Measurements from ENCODE around the gene MYCN. TPM values are rescaled to one million over a fixed set of nuclear protein-coding genes. Genes with fewer than 3 reads are reported as not detected.

MYCN gene
- total and polyA plus RNA-seq, 2 of the 8 experiments (the other 6 are each of a cell fraction or from before 2014, with no cell fraction given), result 87.8 to 137 TPM

DNA sequence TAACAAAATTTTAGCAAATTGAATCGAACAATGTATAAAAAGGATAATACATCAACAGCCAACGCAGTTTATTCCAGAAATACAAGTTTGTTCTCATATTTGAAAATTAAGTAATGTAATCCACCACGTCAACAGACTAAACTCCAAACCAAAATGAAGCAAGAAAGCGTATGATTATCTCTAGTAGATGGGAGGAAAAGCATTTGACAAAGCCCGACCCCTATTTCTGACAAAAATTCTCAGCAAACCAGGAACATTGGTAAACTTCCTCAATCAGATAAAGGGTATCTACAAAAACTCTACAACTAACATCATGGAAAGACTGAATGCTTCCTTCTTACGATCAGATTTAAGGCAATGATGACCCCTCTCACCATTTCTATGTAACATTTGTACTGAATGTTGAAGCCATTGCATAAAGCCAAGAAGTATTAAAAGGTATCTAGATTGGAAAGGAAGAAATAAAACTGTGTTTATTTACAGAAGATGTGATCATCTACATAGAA lies 34.3 kb upstream of the MYCN start:
- Histone ChIP-seq H2BK5ac (ENCODE audit: low read depth, low read length) (no peak overlapping the region), H2BK12ac (ENCODE audit: low read depth, low read length) (no peak overlapping the region), H3K56ac (replicated peaks; ENCODE audit: insufficient read length, low read depth, low read length) (no peak overlapping the region), H3K23ac (ENCODE audit: insufficient read length) (no peak overlapping the region), H2AK5ac (ENCODE audit: low read depth, low read length) (no peak overlapping the region), H4K20me1 (replicated peaks in 1 of 2; ENCODE audit: control insufficient read depth in 1 of 2, insufficient read depth in 2 of 2, low read length in 2 of 2) (no peaks in the 10 kb centered on the region), H3K14ac (ENCODE audit: insufficient read length) (no peak overlapping the region), H3K4me3 (ENCODE audit: extremely low read depth in 1 of 4, insufficient read depth in 2 of 4, low read depth in 3 of 4, low read length in 4 of 4) (no peak overlapping the region), H4K91ac (replicated peaks; ENCODE audit: insufficient read length, low read length) (no peak overlapping the region), H3K4ac (replicated peaks; ENCODE audit: insufficient read length, low read depth, low read length) (no peak overlapping the region), H2AFZ (ENCODE audit: low read length) (no peak overlapping the region), H4K8ac (ENCODE audit: extremely low read depth, insufficient read depth, low read length) (no peak overlapping the region), H3K27me3 (replicated peaks in 1 of 4; ENCODE audit: control insufficient read depth in 3 of 4, extremely low read depth in 1 of 4, insufficient read depth in 3 of 4, low read length in 3 of 4) (no peaks in the 10 kb centered on the region), H3K4me2 (ENCODE audit: insufficient read depth in 1 of 2, low read depth in 2 of 2, low read length in 2 of 2) (no peak overlapping the region), H3K27ac (ENCODE audit: low read depth, low read length) (no peak overlapping the region), H3K9ac (replicated peaks in 1 of 4; ENCODE audit: extremely low read depth in 1 of 4, low read depth in 3 of 4, low read length in 3 of 4) (no peak overlapping the region), H2BK15ac (ENCODE audit: low read length) (no peak overlapping the region), H3K79me1 (ENCODE audit: low read depth, low read length) (no peaks in the 10 kb centered on the region), H3K79me2 (ENCODE audit: control insufficient read depth in 1 of 2, insufficient read depth in 2 of 2, low read length in 2 of 2) (no peaks in the 10 kb centered on the region), H2BK120ac (replicated peaks; ENCODE audit: low read depth, low read length) (no peak overlapping the region), H3K23me2 (ENCODE audit: low read depth, low read length) (no peaks in the 10 kb centered on the region), H3K4me1 (replicated peaks in 1 of 4; ENCODE audit: control insufficient read depth in 3 of 4, insufficient read depth in 4 of 4, low read length in 3 of 4) (no peaks in the 10 kb centered on the region), H2BK20ac (ENCODE audit: low read length) (no peak overlapping the region), H3K9me3 (ENCODE audit: insufficient read depth in 2 of 2, low read depth in 1 of 2, low read length in 1 of 2) (0 out of 4 replicates have a peak, but pooled peaks cover 0 to under 1% of the 10 kb centered on the region in 2 experiments), H3K36me3 (ENCODE audit: control insufficient read depth in 2 of 4, insufficient read depth in 4 of 4, low read length in 3 of 4) (no peaks in the 10 kb centered on the region), H4K5ac (ENCODE audit: insufficient read length, low read depth, low read length) (no peak overlapping the region), H3K18ac (ENCODE audit: extremely low read depth, low read length) (no peak overlapping the region)
- ChIA-PET POLR2A (ENCODE audit: partially characterized antibody) (no interaction called here), CTCF (ENCODE audit: partially characterized antibody) (interaction anchor here (0.8 kb wide), 1 partner anchor 11 kb away, joined by 3 read pairs; no protein-coding TSS in a partner anchor)
- no peak for TF ChIP-seq BCL11A (IDR thresholded peaks at IDR 0.05; ENCODE audit: low read depth in 2 of 2, low read length in 2 of 2)
- TF ChIP-seq, protein P1, sequence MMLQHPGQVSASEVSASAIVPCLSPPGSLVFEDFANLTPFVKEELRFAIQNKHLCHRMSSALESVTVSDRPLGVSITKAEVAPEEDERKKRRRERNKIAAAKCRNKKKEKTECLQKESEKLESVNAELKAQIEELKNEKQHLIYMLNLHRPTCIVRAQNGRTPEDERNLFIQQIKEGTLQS (IDR thresholded peaks at IDR 0.05; ENCODE audit: insufficient read depth, low read depth, low read length), result no peak
- no peak for TF ChIP-seq KDM4A (IDR thresholded peaks at IDR 0.05; ENCODE audit: low read depth, low read length, severe bottlenecking)
- TF ChIP-seq TAF1 (IDR thresholded peaks at IDR 0.05; ENCODE audit: low read depth, low read length), result no peak
- no peak for TF ChIP-seq RAD21 (IDR thresholded peaks at IDR 0.05 in 1 of 2, conservative IDR thresholded peaks at IDR 0.05 in 1 of 2; ENCODE audit: low read depth in 2 of 2, low read length in 2 of 2)
- no peak for TF ChIP-seq POLR2AphosphoS5 (IDR thresholded peaks at IDR 0.05; ENCODE audit: low read depth, low read length)
- WGBS, 2 experiments (ENCODE audit: extremely low coverage in 1 of 2, insufficient coverage in 1 of 2, insufficient read length in 1 of 2, insufficient replicate concordance in 2 of 2, low coverage in 1 of 2, low lambda C conversion rate in 2 of 2, missing lambda C conversion rate in 1 of 2), result 81% methylated on average over 6 of the region's 6 CpGs; no CpG with 5 or more reads in 1 of the 2 experiments
- no peak for DNase-seq (ENCODE audit: low read depth in 1 of 2, low spot score in 2 of 2)
- no peak for FAIRE-seq
